Activated CD4-positive, CD25-positive, alpha-beta regulatory T cell treated with anti-CD3 and anti-CD28 coated beads, Interleukin-2, amount 50 U/mL, for 72 hours (primary cell): ENCODE data around the gene HAUS3.

Source experiments
- DNase-seq: peaks from one replicate; pipeline ENCODE4 v3.0.0; 2021

HAUS3 gene

GRCh38 chr4:2241410-2242353 is at the start of gene HAUS3, which contains the start of gene POLN:
Gene HAUS3 (minus strand): TSS chr4:2242121. CDS start chr4:2240946, 1,175 bp downstream.
Gene POLN (minus strand): TSS chr4:2242121. CDS start chr4:2229231, 12,890 bp downstream.
- peak; percentile 99 for DNase-seq

GRCh38 chr4:2290974-2291704 is 49.2 kb upstream of the HAUS3 start:
- no peak for DNase-seq

GRCh38 chr4:2290488-2290887 is 48.6 kb upstream of the HAUS3 start:
- peak; percentile 29 for DNase-seq

- DNase-seq: peak; percentile 27
Observed at GRCh38 chr4:2289955-2290333, 48.0 kb upstream of the HAUS3 start.

GRCh38 chr4:2289311-2289954 is 47.5 kb upstream of the HAUS3 start:
- peak; percentile 15 for DNase-seq

- DNase-seq: peak; percentile 18
Observed at GRCh38 chr4:2288051-2288541, 46.2 kb upstream of the HAUS3 start.

GRCh38 chr4:2287594-2287915 is 45.6 kb upstream of the HAUS3 start:
- DNase-seq: no peak

GRCh38 chr4:2286904-2287593 is 45.1 kb upstream of the HAUS3 start:
- peak; percentile 12 for DNase-seq

- DNase-seq: peak; percentile 26
Observed at GRCh38 chr4:2285613-2286381, 43.9 kb upstream of the HAUS3 start.

GRCh38 chr4:2284934-2285612 is 43.2 kb upstream of the HAUS3 start:
- DNase-seq: no peak

- peak; percentile 17 for DNase-seq
Observed at GRCh38 chr4:2284161-2284933, 42.4 kb upstream of the HAUS3 start.

GRCh38 chr4:2283199-2283711 is 41.3 kb upstream of the HAUS3 start:
- no peak for DNase-seq

- peak; percentile 61 for DNase-seq
Observed at GRCh38 chr4:2281575-2282343, 39.8 kb upstream of the HAUS3 start.

- no peak for DNase-seq
Observed at GRCh38 chr4:2280531-2281300, 38.8 kb upstream of the HAUS3 start.

GRCh38 chr4:2277956-2278355 is 36.0 kb upstream of the HAUS3 start:
- DNase-seq: no peak

- DNase-seq: no peak
Observed at GRCh38 chr4:2276581-2277325, 34.8 kb upstream of the HAUS3 start.

GRCh38 chr4:2275546-2276251 is 33.8 kb upstream of the HAUS3 start:
- no peak for DNase-seq
